ENCODE results near the gene WNT7A.

The WNT7A gene

GRCh38 chr3:13851091-13851849, 28.6 kb downstream of the WNT7A start:
- H3K36me3 ChIP-seq (ENCODE audit: insufficient read depth, low read length) = no peaks in the 10 kb centered on the region
- H3K4me2 ChIP-seq (ENCODE audit: low read depth, low read length, poor library complexity, severe bottlenecking) = no peak overlapping the region
- no peak for TF ChIP-seq EZH2phosphoT487 (IDR thresholded peaks at IDR 0.05; ENCODE audit: borderline replicate concordance)
- no peak for TF ChIP-seq CTCF (conservative IDR thresholded peaks at IDR 0.05; ENCODE audit: low read length)
- H3K9me3 ChIP-seq (ENCODE audit: insufficient read depth, low read depth, low read length) = no peaks in the 10 kb centered on the region
- no peaks in the 10 kb centered on the region for H3K27me3 ChIP-seq (ENCODE audit: insufficient read depth, low read length, poor library complexity, severe bottlenecking)
- H3K9ac ChIP-seq (ENCODE audit: low read depth, low read length, poor library complexity, severe bottlenecking) = no peak overlapping the region
- H3K9me2 ChIP-seq (replicated peaks; ENCODE audit: low read depth, low read length) = no peaks in the 10 kb centered on the region
- no peaks in the 10 kb centered on the region for H3F3A ChIP-seq (ENCODE audit: low read depth)
- no peaks in the 10 kb centered on the region for H3K4me1 ChIP-seq (ENCODE audit: insufficient read depth, low read length, poor library complexity, severe bottlenecking)
- no peaks in the 10 kb centered on the region for H4K20me1 ChIP-seq (ENCODE audit: insufficient read depth, low read length, poor library complexity, severe bottlenecking)
- H2AFZ ChIP-seq (ENCODE audit: low read length) = no peak overlapping the region
- no peaks in the 10 kb centered on the region for H3K79me2 ChIP-seq (ENCODE audit: insufficient read depth, low read length)
- no peak overlapping the region for H3K4me3 ChIP-seq (ENCODE audit: low read length, poor library complexity, severe bottlenecking)

- H3K79me2 ChIP-seq (ENCODE audit: insufficient read depth, low read length) = no peaks in the 10 kb centered on the region
- H3K4me2 ChIP-seq (ENCODE audit: low read depth, low read length, poor library complexity, severe bottlenecking) = no peak overlapping the region
- H3K4me3 ChIP-seq (ENCODE audit: low read length, poor library complexity, severe bottlenecking) = no peak overlapping the region
- TF ChIP-seq EZH2phosphoT487 (IDR thresholded peaks at IDR 0.05; ENCODE audit: borderline replicate concordance) (no peak), CTCF (conservative IDR thresholded peaks at IDR 0.05; ENCODE audit: low read length) (no peak)
- no peaks in the 10 kb centered on the region for H3K9me2 ChIP-seq (replicated peaks; ENCODE audit: low read depth, low read length)
- no peak overlapping the region for H3K9ac ChIP-seq (ENCODE audit: low read depth, low read length, poor library complexity, severe bottlenecking)
- no peaks in the 10 kb centered on the region for H3K36me3 ChIP-seq (ENCODE audit: insufficient read depth, low read length)
- no peak overlapping the region for H2AFZ ChIP-seq (ENCODE audit: low read length)
- no peaks in the 10 kb centered on the region for H3K4me1 ChIP-seq (ENCODE audit: insufficient read depth, low read length, poor library complexity, severe bottlenecking)
- H3K27me3 ChIP-seq (ENCODE audit: insufficient read depth, low read length, poor library complexity, severe bottlenecking) = no peaks in the 10 kb centered on the region
- no peaks in the 10 kb centered on the region for H3K9me3 ChIP-seq (ENCODE audit: insufficient read depth, low read depth, low read length)
- no peaks in the 10 kb centered on the region for H3F3A ChIP-seq (ENCODE audit: low read depth)
- H4K20me1 ChIP-seq (ENCODE audit: insufficient read depth, low read length, poor library complexity, severe bottlenecking) = no peaks in the 10 kb centered on the region
Measured at GRCh38 chr3:13850161-13850945, 29.5 kb downstream of the WNT7A start.

GRCh38 chr3:13849018-13849417, 30.9 kb downstream of the WNT7A start:
- Histone ChIP-seq H2AFZ (ENCODE audit: low read length) (no peak overlapping the region), H3K4me3 (ENCODE audit: low read length, poor library complexity, severe bottlenecking) (no peak overlapping the region), H3K36me3 (ENCODE audit: insufficient read depth, low read length) (no peaks in the 10 kb centered on the region), H3K4me1 (ENCODE audit: insufficient read depth, low read length, poor library complexity, severe bottlenecking) (no peaks in the 10 kb centered on the region), H4K20me1 (ENCODE audit: insufficient read depth, low read length, poor library complexity, severe bottlenecking) (no peaks in the 10 kb centered on the region), H3K9ac (ENCODE audit: low read depth, low read length, poor library complexity, severe bottlenecking) (no peak overlapping the region), H3K27me3 (ENCODE audit: insufficient read depth, low read length, poor library complexity, severe bottlenecking) (no peaks in the 10 kb centered on the region), H3K4me2 (ENCODE audit: low read depth, low read length, poor library complexity, severe bottlenecking) (no peak overlapping the region), H3K79me2 (ENCODE audit: insufficient read depth, low read length) (no peaks in the 10 kb centered on the region), H3K9me3 (ENCODE audit: insufficient read depth, low read depth, low read length) (no peaks in the 10 kb centered on the region), H3K9me2 (replicated peaks; ENCODE audit: low read depth, low read length) (no peaks in the 10 kb centered on the region), H3F3A (ENCODE audit: low read depth) (no peaks in the 10 kb centered on the region)
- TF ChIP-seq CTCF (conservative IDR thresholded peaks at IDR 0.05; ENCODE audit: low read length) (no peak), EZH2phosphoT487 (IDR thresholded peaks at IDR 0.05; ENCODE audit: borderline replicate concordance) (no peak)
